K562 (cell line): ENCODE measurements around the gene CLIP1. TPM values are rescaled to one million over a fixed set of nuclear protein-coding genes. Genes with fewer than 3 reads are reported as not detected.

Source experiments
- BRCA1 ChIP-seq, 2 experiments: fragments of 450-650 bp in 1 of 2; sonication (generic) in 1 of 2; formaldehyde crosslinking in 1 of 2; IDR thresholded peaks; 2 replicates each; pipeline versions ENCODE4 v1.5.0 to v1.6.1; 2017 to 2020; ENCODE audit warnings: mild to moderate bottlenecking in 1 of 2, missing genetic modification reagents in 1 of 2
- CBX8 ChIP-seq: fragments of 200-600 bp; sonication (generic); IDR thresholded peaks from 2 replicates; pipeline ENCODE4 v1.6.1; 2012; ENCODE audit warnings: borderline replicate concordance, mixed run types, low read depth, mild to moderate bottlenecking, moderate library complexity, mixed read lengths, low read length, control low read depth, inconsistent platforms; ENCODE audit not compliant: poor library complexity, severe bottlenecking; ENCODE audit errors: extremely low read depth
- CHD2 ChIP-seq: IDR thresholded peaks from 2 replicates; pipeline ENCODE4 v1.6.1; 2011; ENCODE audit warnings: low read depth, low read length
- DMBX1 ChIP-seq: fragments of 250-450 bp; sonication (Bioruptor Pico); IDR thresholded peaks from 2 replicates; pipeline ENCODE4 v1.8.0; 2022; ENCODE audit warnings: inconsistent platforms, mild to moderate bottlenecking, moderate library complexity, borderline replicate concordance
- ELF2 ChIP-seq: fragments of 250-450 bp; sonication (Bioruptor Pico); IDR thresholded peaks from 2 replicates; pipeline ENCODE4 v1.5.0; 2021; ENCODE audit warnings: mild to moderate bottlenecking
- FUS ChIP-seq: fragments of 200-400 bp; formaldehyde crosslinking; optimal IDR thresholded peaks from 2 replicates; pipeline ENCODE3; 2017; ENCODE audit warnings: low read depth, low read length
- ILF3 ChIP-seq: fragments of 450-650 bp; IDR thresholded peaks from 2 replicates; pipeline ENCODE4 v1.6.1; 2018; ENCODE audit warnings: antibody characterized with exemption, mild to moderate bottlenecking, moderate library complexity, borderline replicate concordance
- ILK ChIP-seq: fragments of 450-650 bp; IDR thresholded peaks from 2 replicates; pipeline ENCODE4 v1.6.1; 2016; ENCODE audit warnings: missing genetic modification characterization, low read depth, mild to moderate bottlenecking, missing compliant biosample characterization, moderate library complexity, borderline replicate concordance
- IRF2 ChIP-seq: sonication (generic); formaldehyde crosslinking; IDR thresholded peaks from 2 replicates; pipeline ENCODE4 v1.8.1; 2022; ENCODE audit warnings: mild to moderate bottlenecking, missing genetic modification reagents
- KAT8 ChIP-seq: fragments of 450-650 bp; IDR thresholded peaks from 2 replicates; pipeline ENCODE4 v1.6.1; 2016; ENCODE audit warnings: low read depth, mild to moderate bottlenecking
- MTA2 ChIP-seq: fragments of 450-650 bp; IDR thresholded peaks from 2 replicates; pipeline ENCODE4 v1.6.1; 2016; ENCODE audit warnings: low read depth
- MYBL2 ChIP-seq, 2 experiments: fragments of 450-650 bp in 1 of 2; sonication (generic) in 1 of 2; formaldehyde crosslinking in 1 of 2; IDR thresholded peaks; 2 replicates each; pipeline versions ENCODE4 v1.6.1 to v1.8.1; 2017 to 2022; ENCODE audit warnings: borderline replicate concordance in 1 of 2, inconsistent platforms in 1 of 2, low read depth in 1 of 2, mild to moderate bottlenecking in 1 of 2, missing genetic modification reagents in 1 of 2, moderate library complexity in 1 of 2
- NR4A1 ChIP-seq, 2 experiments: fragments of 250-450 bp in 1 of 2; fragments of 450-650 bp in 1 of 2; sonication (Bioruptor Pico) in 1 of 2; IDR thresholded peaks; 2 replicates each; pipeline versions ENCODE4 v1.4.0 to v1.6.1; 2016 to 2020; ENCODE audit warnings: mild to moderate bottlenecking in 2 of 2, missing compliant biosample characterization in 1 of 2, missing genetic modification characterization in 1 of 2, moderate library complexity in 1 of 2
- PHF21A ChIP-seq: fragments of 450-650 bp; IDR thresholded peaks from 2 replicates; pipeline ENCODE4 v1.6.1; 2017; ENCODE audit warnings: low read depth, borderline replicate concordance
- RCOR1 ChIP-seq, 2 experiments: IDR thresholded peaks; 2 replicates each; pipeline ENCODE4 v1.6.1; 2012; ENCODE audit warnings: low read depth in 2 of 2, low read length in 2 of 2, borderline replicate concordance in 1 of 2, improper control_type of control experiment in 1 of 2
- SETDB1 ChIP-seq: IDR thresholded peaks from one replicate; pipeline ENCODE4 v1.6.1; 2012; ENCODE audit warnings: low read length, control low read depth, inconsistent platforms
- SMARCA4 ChIP-seq: fragments of 450-650 bp; IDR thresholded peaks from 2 replicates; pipeline ENCODE4 v1.6.1; 2016
- SNIP1 ChIP-seq: fragments of 450-650 bp; IDR thresholded peaks from 2 replicates; pipeline ENCODE4 v1.7.1; 2017; ENCODE audit warnings: low read depth, mild to moderate bottlenecking
- TCF7 ChIP-seq: sonication (generic); IDR thresholded peaks from 2 replicates; pipeline ENCODE4 v1.6.1; 2016; ENCODE audit warnings: antibody characterized with exemption, borderline replicate concordance
- TSC22D4 ChIP-seq: fragments of 450-650 bp; IDR thresholded peaks from 2 replicates; pipeline ENCODE4 v1.6.1; 2016; ENCODE audit warnings: missing genetic modification characterization, missing biosample characterization, control low read depth
- ZBTB1 ChIP-seq: sonication (generic); formaldehyde crosslinking; IDR thresholded peaks from 2 replicates; pipeline ENCODE4 v1.8.1; 2023; ENCODE audit warnings: missing genetic modification reagents, low read depth, mild to moderate bottlenecking, borderline replicate concordance
- ZNF146 ChIP-seq: IDR thresholded peaks from one replicate; pipeline ENCODE4 v1.6.1; 2018; ENCODE audit warnings: missing compliant biosample characterization; ENCODE audit not compliant: unreplicated experiment
- ZNF253 ChIP-seq: fragments of 250-450 bp; sonication (Bioruptor Pico); conservative IDR thresholded peaks from 2 replicates; pipeline ENCODE4 v1.6.1; 2021; ENCODE audit warnings: mild to moderate bottlenecking
- ZNF274 ChIP-seq: IDR thresholded peaks from 2 replicates; pipeline ENCODE4 v1.6.1; 2011; ENCODE audit warnings: low read depth, mild to moderate bottlenecking, low read length, moderate library complexity, borderline replicate concordance
- ZNF551 ChIP-seq: fragments of 250-450 bp; sonication (Bioruptor Pico); IDR thresholded peaks from 2 replicates; pipeline ENCODE4 v1.5.0; 2021; ENCODE audit warnings: mild to moderate bottlenecking, moderate library complexity
- ZNF583 ChIP-seq: fragments of 250-450 bp; sonication (Bioruptor Pico); IDR thresholded peaks from 2 replicates; pipeline ENCODE4 v1.4.0; 2020
- ZNF695 ChIP-seq: fragments of 450-650 bp; formaldehyde crosslinking; IDR thresholded peaks from 2 replicates; pipeline ENCODE4 v1.4.0; 2020; ENCODE audit warnings: mild to moderate bottlenecking, moderate library complexity
- ZNF699 ChIP-seq: fragments of 250-450 bp; sonication (Bioruptor Pico); IDR thresholded peaks from 2 replicates; pipeline ENCODE4 v1.8.0; 2021; ENCODE audit warnings: mild to moderate bottlenecking, moderate library complexity; ENCODE audit not compliant: insufficient replicate concordance
- polyA plus RNA-seq, 8 experiments: library from polyadenylated mRNA; depleted of rRNA in 4 of 8; stranded (reverse) in 5 of 8; unstranded in 3 of 8; fragments of >200 nt; fragmentation: Nextera tagmentation in 2 of 8; fragmentation: Illumina TruSeq in 1 of 8; extraction: Ambion mirVana in 2 of 8; extraction: Trizol in 1 of 8; gene quantifications; 2 replicates each; pipeline versions ENCODE4 v1.2.1 to v1.2.3, GENCODE V29; 2011 to 2014; ENCODE audit warnings: inconsistent platforms in 1 of 8, missing spikeins in 1 of 8
- total RNA-seq, 7 experiments: library from RNA; depleted of rRNA in 6 of 7; stranded (reverse); fragments of >200 nt in 6 of 7; fragmentation: Illumina TruSeq in 2 of 7; extraction: Trizol in 2 of 7; gene quantifications; 2 replicates each; pipeline versions ENCODE4 v1.2.1 to v1.2.3, GENCODE V29; 2011 to 2021; ENCODE audit warnings: low replicate concordance in 1 of 7
- TF ChIP-seq, protein P1 (sequence below): sonication (generic); formaldehyde crosslinking; IDR thresholded peaks from 2 replicates; pipeline ENCODE4 v1.8.0; 2022; ENCODE audit warnings: mild to moderate bottlenecking, low read depth, missing genetic modification reagents

The CLIP1 gene
- total and polyA plus RNA-seq, 9 of the 15 experiments (the other 6 are each of a cell fraction or from before 2014, with no cell fraction given) = 5.8 to 33.9 (median 27.6) TPM

DNA sequence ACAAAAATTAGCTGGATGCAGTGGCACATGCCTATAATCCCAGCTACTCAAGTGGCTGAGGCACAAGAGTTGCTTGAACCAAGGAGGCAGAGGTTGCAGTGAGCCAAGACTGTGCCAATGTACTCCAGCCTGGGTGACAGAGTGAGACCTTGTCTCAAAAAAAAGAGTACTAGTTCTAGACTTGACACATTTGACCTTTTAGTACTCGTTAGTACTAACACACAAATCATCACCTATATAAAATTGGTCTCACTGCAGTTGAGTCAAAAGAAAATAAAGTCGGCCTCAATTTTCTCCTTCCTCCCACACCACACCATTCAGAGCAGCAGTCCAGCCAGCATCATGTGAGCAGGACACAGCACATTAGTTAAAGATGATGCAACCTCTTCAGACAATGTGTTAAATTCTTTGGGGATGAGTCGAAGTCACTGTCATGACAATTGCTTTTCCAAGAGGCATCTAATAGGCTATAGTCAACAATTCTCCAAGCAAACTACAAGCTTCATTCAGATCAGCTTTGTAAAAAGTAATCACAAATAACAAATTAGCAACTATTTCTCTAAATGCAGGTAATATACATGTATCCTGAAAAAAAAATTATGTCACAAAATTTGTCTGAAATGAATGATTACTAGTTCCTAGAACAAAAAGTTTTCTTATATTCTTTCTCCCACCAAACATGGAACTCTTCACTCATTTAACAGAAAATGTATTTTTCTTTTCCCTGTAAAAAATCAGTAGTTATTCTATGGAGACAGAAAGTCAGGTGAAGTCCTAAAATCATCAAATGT is 55.6 kb downstream of the CLIP1 start (continued):
- TF ChIP-seq CBX8 (no peak), FUS (no peak), ZNF551 (CRISPR knock-in tag) (no peak), CHD2 (no peak), KAT8 (no peak), ZNF274 (no peak), RCOR1 (IDR thresholded peaks at IDR 0.05; ENCODE audit: borderline replicate concordance in 1 of 2, low read depth in 2 of 2, low read length in 2 of 2) (peak in 1 of 2 experiments; percentile 72; a peak in 2 of 4 replicates), ELF2 (peak; percentile 11; the same call in 1 of the 2 replicates), ZNF699 (CRISPR knock-in tag) (no peak), ZNF253 (CRISPR knock-in tag) (no peak), TSC22D4 (tag) (no peak), SMARCA4 (peak; percentile 80), ZNF695 (CRISPR knock-in tag) (no peak), TCF7 (no peak), ILK (tag) (no peak), MTA2 (no peak), BRCA1 (IDR thresholded peaks at IDR 0.05) (no peak), BRCA1 (CRISPR knock-in tag; IDR thresholded peaks at IDR 0.05) (no peak), SETDB1 (no peak), IRF2 (CRISPR knock-in tag) (no peak), MYBL2 (IDR thresholded peaks at IDR 0.05; ENCODE audit: low read depth) (no peak), MYBL2 (CRISPR knock-in tag; IDR thresholded peaks at IDR 0.05; ENCODE audit: borderline replicate concordance) (no peak), PHF21A (no peak), NR4A1 (CRISPR knock-in tag; IDR thresholded peaks at IDR 0.05) (no peak), NR4A1 (tag; IDR thresholded peaks at IDR 0.05) (peak; percentile 95), ZNF583 (0 out of 2 replicates have a peak, but pooled peaks have one; percentile 79), DMBX1 (CRISPR knock-in tag) (peak; percentile 97), SNIP1 (no peak), ZNF146 (CRISPR knock-in tag) (no peak), ILF3 (no peak), ZBTB1 (CRISPR knock-in tag) (no peak)
- TF ChIP-seq, protein P1, sequence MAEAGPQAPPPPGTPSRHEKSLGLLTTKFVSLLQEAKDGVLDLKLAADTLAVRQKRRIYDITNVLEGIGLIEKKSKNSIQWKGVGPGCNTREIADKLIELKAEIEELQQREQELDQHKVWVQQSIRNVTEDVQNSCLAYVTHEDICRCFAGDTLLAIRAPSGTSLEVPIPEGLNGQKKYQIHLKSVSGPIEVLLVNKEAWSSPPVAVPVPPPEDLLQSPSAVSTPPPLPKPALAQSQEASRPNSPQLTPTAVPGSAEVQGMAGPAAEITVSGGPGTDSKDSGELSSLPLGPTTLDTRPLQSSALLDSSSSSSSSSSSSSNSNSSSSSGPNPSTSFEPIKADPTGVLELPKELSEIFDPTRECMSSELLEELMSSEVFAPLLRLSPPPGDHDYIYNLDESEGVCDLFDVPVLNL = no peak
